ENCODE results near the gene CRLF1.

CRLF1 gene, protein sequence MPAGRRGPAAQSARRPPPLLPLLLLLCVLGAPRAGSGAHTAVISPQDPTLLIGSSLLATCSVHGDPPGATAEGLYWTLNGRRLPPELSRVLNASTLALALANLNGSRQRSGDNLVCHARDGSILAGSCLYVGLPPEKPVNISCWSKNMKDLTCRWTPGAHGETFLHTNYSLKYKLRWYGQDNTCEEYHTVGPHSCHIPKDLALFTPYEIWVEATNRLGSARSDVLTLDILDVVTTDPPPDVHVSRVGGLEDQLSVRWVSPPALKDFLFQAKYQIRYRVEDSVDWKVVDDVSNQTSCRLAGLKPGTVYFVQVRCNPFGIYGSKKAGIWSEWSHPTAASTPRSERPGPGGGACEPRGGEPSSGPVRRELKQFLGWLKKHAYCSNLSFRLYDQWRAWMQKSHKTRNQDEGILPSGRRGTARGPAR

DNA sequence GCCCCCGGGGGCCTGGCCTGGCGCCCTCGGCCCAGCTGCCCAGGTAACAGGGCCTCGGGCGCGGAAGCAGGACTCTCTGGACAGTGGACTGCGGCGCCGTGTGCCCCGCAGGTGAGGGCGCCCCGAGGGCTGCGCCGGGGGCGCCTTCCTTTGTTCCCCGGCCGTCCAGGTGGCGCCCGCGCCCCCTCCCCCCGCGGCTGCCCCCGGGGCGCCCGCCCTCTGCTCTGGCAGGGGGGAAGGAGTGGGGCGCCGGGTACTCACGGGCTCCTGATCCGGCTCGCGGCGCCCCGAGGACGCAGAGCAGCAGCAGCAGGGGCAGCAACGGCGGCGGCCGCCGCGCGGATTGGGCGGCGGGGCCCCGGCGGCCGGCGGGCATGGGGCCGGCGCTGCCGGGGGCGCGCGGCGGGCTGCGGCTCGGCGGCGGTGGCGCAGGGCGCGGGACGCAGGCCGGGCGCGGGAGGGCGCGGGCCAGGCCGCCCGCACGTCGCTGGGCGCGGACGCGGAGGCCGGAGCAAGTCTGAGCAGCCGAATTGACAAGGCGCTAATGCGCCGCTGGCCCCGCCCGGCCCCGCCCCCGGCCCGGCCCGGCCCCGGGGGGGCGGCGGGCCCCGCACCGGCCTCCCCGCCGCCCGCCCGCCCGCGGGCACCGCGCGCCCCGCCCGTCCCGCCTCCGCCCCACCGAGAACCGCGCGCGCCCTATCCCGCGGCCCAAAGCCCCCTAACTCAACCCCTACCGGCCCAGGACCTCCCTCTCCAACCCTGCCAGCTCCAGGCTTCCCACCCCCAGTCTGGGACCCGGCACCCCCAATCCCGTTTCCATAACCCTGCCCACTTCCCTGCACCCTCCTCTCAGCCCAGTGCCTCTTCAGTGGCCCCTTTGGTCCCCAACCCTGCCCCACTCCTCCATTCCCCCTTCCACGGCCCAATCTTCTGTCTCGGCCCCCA is at the start of gene CRLF1:
Gene CRLF1, minus strand, starts transcription at position 519 of the 945 bp plus-strand sequence. Its CDS starts 143 bp downstream, at position 376.
- DNase-seq (ENCODE audit: low spot score) = no peak

GRCh38 chr19:18655173-18655844 is 48.7 kb upstream of the CRLF1 start:
- no peak for DNase-seq (ENCODE audit: low spot score)

- DNase-seq (ENCODE audit: low spot score) = no peak
These were observed 47.9 kb upstream of the CRLF1 start for GRCh38 chr19:18654469-18654868.

- no peak for DNase-seq (ENCODE audit: low spot score)
These were observed 47.3 kb upstream of the CRLF1 start for GRCh38 chr19:18653853-18654252.

GRCh38 chr19:18651733-18652132 is 45.1 kb upstream of the CRLF1 start:
- DNase-seq (ENCODE audit: low spot score) = no peak

GRCh38 chr19:18651300-18651699 is 44.7 kb upstream of the CRLF1 start:
- DNase-seq (ENCODE audit: low spot score) = no peak

GRCh38 chr19:18650468-18651041 is 44.0 kb upstream of the CRLF1 start:
- no peak for DNase-seq (ENCODE audit: low spot score)

- no peak for DNase-seq (ENCODE audit: low spot score)
These were observed 43.4 kb upstream of the CRLF1 start for GRCh38 chr19:18650021-18650390.

DNA sequence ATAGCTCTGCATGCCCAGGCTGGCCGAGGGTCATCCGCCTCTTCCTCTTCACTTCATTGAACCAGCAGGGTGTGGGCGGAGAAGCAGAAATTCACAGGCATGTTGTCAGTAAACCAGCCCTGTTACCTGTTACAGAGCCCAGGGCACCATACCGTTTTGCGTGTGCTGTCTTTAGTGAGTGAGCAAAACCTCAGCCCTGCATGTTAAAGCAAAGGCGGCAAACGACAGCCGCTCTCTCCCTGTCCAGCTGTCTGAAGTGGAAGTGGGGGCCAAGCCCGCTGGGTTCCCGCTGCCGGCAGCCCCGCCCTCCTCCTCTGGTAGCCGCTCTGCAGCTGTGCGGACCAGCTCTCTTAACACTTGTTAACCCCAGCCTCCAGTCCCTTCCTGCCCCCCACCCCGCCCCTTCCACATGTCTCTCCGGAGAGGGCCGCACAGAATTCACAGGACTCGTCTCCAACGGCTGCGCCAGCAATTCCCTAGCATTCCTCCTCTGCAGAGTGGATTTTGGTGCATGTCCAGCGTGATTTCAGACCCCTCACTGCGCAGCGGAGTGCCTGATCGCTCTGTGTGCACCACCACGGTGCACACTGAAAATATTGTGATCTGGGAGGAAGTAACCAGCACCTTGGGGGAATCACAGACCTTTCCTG is 42.9 kb upstream of the CRLF1 start:
- DNase-seq (ENCODE audit: low spot score) = no peak

GRCh38 chr19:18648973-18649315 is 42.3 kb upstream of the CRLF1 start:
- no peak for DNase-seq (ENCODE audit: low spot score)

GRCh38 chr19:18647807-18648206 is 41.2 kb upstream of the CRLF1 start:
- DNase-seq (ENCODE audit: low spot score) = no peak

- no peak for DNase-seq (ENCODE audit: low spot score)
These were observed 40.8 kb upstream of the CRLF1 start for GRCh38 chr19:18647371-18647767.

GRCh38 chr19:18646535-18647370 is 40.2 kb upstream of the CRLF1 start:
- DNase-seq (ENCODE audit: low spot score) = no peak

DNA sequence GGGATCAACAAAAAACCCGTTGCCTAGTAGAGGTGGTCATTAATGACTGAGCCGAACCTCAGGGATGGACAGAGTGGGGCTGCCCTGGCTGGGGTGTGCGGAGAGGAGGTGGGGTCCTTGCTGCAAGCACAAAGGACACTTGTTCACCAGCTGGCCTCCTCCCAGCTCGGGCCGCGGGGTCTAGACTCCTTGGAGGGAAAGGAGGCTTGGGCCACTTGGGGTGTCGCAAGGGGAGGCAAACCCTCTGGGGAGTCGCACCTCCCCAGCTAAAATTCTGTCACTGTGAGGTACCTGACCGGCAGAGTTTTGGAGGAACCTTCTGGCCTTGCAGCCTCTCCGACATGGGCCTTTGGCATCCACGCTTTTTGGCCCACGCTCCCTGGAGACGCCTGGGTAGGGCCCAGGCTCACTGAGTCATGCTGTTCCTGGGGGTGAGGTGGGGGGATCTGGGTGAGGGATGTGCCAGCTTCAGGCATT is 38.5 kb upstream of the CRLF1 start:
- no peak for DNase-seq (ENCODE audit: low spot score)

DNA sequence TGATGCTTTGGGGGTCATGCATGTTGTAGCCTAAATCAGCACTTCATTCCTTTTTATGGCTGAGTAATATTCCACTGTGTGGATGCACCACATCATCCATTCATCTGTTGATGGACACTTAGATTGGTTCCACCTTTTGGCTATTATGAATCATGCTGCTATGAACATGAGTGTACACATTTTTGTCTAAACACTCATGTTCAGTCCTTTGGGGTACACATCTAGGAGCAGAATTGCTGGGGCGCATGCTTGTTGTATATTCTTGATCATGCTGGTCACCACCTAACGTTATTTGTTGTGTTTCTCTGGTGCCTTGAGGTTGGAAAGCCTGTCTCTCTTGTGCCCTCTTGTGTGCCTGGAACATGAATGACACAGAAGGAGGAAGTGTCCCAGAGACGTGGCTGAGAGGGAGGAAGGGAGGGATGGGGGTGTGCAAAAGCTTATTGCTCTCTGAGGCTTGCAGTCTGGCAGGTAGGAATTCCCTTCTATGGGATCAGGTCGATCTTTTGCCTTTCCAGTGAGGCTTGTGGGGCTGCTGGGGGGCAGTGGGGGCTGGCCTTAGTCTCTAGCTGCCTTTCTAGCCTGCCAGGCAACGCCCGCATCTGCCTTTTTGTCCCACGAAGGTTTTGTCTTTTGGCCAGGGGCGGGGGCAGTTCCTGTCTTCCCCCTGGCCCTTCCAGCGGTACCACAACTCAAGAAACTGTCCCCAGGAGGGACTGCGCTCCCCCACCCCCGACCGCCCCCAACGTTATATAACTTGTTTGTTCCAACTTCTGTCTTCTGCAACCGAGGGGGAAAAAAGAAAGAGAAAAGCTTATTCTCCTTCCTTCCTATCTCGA is 37.8 kb upstream of the CRLF1 start:
- DNase-seq (ENCODE audit: low spot score) = no peak

DNA sequence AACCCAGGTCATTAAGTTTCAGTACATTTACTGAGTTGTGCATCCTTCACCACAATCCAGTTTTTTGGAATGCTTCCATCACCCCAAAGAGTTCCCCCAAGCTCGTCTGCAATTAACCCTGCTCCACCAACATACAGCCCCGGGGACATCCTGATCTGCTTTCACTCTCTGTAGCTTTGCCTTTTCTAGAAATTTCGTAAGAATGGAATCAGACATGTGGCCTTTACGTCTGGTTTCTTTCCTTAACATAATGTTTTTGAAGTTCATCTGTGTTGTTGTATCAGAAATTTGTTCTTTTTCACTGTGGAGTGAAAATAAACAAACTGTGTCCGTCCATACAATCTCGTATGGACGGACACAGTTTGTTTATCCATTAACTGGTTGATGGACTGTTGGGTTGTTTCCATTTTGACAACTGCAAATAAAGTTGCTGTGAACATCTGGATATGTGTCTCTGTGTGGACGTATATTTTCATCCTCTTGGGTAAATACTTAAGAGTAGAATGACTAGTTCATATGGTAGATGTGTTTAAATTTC is 33.2 kb upstream of the CRLF1 start:
- no peak for DNase-seq (ENCODE audit: low spot score)

- DNase-seq (ENCODE audit: low spot score) = no peak
These were observed 31.4 kb upstream of the CRLF1 start for GRCh38 chr19:18637673-18638630.

DNA sequence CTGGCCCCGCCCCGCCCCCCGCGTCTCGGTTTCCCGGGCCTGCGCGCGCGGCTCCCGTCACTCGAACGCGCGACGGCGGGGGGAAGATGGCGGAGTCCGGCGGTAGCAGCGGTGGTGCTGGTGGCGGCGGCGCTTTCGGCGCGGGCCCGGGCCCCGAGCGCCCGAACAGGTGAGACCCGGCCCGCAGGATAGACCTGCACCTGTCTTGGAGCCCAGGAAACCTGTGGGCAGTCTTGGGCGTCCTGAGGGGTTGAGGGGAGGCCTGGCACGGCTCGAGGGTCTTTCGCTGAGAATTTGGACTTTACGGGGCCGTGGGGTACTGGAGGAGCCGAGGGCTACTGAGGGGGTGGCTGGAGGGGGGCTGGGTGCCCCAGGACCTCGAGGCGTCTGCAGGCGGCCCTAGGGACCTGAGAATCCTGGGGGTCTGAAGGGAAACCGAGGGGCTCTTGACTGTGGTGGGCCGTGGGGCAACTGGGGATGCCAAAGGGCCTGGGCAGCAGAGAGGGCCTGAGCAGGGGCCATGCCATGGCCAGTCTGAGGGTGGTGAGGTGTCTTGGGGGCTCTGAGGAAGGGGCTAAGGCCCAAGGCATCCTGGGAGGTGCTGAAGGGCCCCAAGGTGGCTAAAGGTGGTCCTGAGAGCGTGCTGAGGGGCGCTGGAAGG is 30.5 kb upstream of the CRLF1 start, which contains the start of gene KLHL26:
Gene KLHL26, plus strand, starts transcription at position 60 of the 661 bp plus-strand sequence. Its CDS starts 27 bp downstream, at position 87.
- DNase-seq (ENCODE audit: low spot score) = no peak
